ENCODE data around the gene SEBOX. TPM values are rescaled to one million over a fixed set of nuclear protein-coding genes. Genes with fewer than 3 reads are reported as not detected.

Gene SEBOX
- total and polyA plus RNA-seq, 4 donors = not detected

DNA sequence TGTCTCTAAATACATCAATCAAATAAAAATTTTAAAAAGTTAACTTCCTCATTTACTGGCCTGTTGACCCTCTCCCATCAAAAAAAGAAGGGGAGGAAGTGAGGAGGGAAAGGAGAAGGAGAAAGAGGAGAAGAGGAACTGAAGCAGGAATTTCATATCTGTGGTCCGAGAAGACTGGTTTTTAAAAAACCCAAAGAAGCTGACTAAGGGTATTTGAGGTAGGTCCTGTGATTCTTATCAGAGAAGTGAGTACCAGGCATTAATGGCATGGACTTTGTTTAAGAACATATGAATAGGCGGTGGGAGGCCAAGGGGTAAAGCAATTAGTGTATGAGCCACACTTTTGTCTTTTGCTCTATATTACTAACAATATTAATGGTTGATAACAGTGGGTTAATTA, 39.0 kb upstream of the SEBOX start:
- ATAC-seq (ENCODE audit: insufficient read depth, low FRiP score) (no peak), DNase-seq (no peak)
- Histone ChIP-seq H3K9me3 (ENCODE audit: control insufficient read depth in 4 of 4, insufficient read depth in 3 of 4, low read length in 3 of 4) (peaks cover 0 to 2% (median 0%) of the 10 kb centered on the region in 4 donors), H3K9ac (ENCODE audit: insufficient read depth in 1 of 2, low read length in 2 of 2) (no peak overlapping the region), H3K4me3 (no peak overlapping the region), H3K27ac (ENCODE audit: low read depth in 1 of 2, low read length in 1 of 2) (no peak overlapping the region), H3K36me3 (ENCODE audit: control insufficient read depth in 4 of 4, insufficient read depth in 4 of 4, low read length in 4 of 4) (peaks cover 0 to 6% (median 3%) of the 10 kb centered on the region in 4 donors), H3K27me3 (ENCODE audit: control insufficient read depth in 3 of 3, insufficient read depth in 3 of 3, low read length in 2 of 3) (no peaks in the 10 kb centered on the region), H3K4me1 (ENCODE audit: control insufficient read depth in 5 of 5, insufficient read depth in 5 of 5, low read length in 5 of 5) (peaks cover 0 to 8% (median 3%) of the 10 kb centered on the region in 5 donors)
- TF ChIP-seq, protein P1, sequence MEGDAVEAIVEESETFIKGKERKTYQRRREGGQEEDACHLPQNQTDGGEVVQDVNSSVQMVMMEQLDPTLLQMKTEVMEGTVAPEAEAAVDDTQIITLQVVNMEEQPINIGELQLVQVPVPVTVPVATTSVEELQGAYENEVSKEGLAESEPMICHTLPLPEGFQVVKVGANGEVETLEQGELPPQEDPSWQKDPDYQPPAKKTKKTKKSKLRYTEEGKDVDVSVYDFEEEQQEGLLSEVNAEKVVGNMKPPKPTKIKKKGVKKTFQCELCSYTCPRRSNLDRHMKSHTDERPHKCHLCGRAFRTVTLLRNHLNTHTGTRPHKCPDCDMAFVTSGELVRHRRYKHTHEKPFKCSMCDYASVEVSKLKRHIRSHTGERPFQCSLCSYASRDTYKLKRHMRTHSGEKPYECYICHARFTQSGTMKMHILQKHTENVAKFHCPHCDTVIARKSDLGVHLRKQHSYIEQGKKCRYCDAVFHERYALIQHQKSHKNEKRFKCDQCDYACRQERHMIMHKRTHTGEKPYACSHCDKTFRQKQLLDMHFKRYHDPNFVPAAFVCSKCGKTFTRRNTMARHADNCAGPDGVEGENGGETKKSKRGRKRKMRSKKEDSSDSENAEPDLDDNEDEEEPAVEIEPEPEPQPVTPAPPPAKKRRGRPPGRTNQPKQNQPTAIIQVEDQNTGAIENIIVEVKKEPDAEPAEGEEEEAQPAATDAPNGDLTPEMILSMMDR (IDR thresholded peaks at IDR 0.05; ENCODE audit: control extremely low read depth, extremely low read depth) = no peak
- WGBS, 2 donors = 41 to 71% methylated on average over 2 of the region's 2 CpGs

- no peak overlapping the region for H3K4me3 ChIP-seq
- no peak overlapping the region for H3K27ac ChIP-seq (ENCODE audit: low read depth in 1 of 2, low read length in 1 of 2)
- DNase-seq = no peak
- TF ChIP-seq, protein P1 (IDR thresholded peaks at IDR 0.05; ENCODE audit: control extremely low read depth, extremely low read depth) = no peak
- ATAC-seq (ENCODE audit: insufficient read depth, low FRiP score) = no peak
- no peaks in the 10 kb centered on the region for H3K27me3 ChIP-seq (ENCODE audit: control insufficient read depth in 3 of 3, insufficient read depth in 3 of 3, low read length in 2 of 3)
- H3K9me3 ChIP-seq (ENCODE audit: control insufficient read depth in 4 of 4, insufficient read depth in 3 of 4, low read length in 3 of 4) = no peaks in the 10 kb centered on the region
- no peak overlapping the region for H3K9ac ChIP-seq (ENCODE audit: insufficient read depth in 1 of 2, low read length in 2 of 2)
- H3K4me1 ChIP-seq (ENCODE audit: control insufficient read depth in 5 of 5, insufficient read depth in 5 of 5, low read length in 5 of 5) = peaks cover 0 to 8% (median 3%) of the 10 kb centered on the region in 5 donors
- H3K36me3 ChIP-seq (ENCODE audit: control insufficient read depth in 4 of 4, insufficient read depth in 4 of 4, low read length in 4 of 4) = peaks cover 0 to 8% (median 6%) of the 10 kb centered on the region in 4 donors
- WGBS, 2 donors = 89 to 93% methylated on average over 6 of the region's 6 CpGs
Observed at GRCh38 chr17:28402844-28403243, 37.8 kb upstream of the SEBOX start.

DNA sequence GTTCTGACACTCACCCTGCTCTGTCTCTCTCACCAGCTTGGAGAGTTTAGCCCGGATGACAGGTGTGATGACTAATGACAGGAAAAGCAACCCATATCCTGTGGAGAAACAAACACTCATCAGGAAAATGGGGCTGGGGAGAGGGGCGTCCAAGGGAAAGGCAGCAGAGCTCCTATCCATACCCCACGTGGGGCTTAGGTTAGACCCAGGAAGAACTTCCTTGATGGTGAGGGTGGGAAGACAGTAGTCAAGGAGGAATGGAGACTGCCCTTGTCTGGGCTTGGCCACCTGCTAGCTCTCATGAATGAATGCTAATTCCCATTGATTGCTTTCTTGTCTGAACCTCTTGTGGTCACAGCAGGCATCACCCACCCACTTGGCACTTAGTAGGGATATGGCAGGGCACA, 37.2 kb upstream of the SEBOX start:
- peaks cover 0 to 8% (median 3%) of the 10 kb centered on the region in 5 donors for H3K4me1 ChIP-seq (ENCODE audit: control insufficient read depth in 5 of 5, insufficient read depth in 5 of 5, low read length in 5 of 5)
- TF ChIP-seq, protein P1 (IDR thresholded peaks at IDR 0.05; ENCODE audit: control extremely low read depth, extremely low read depth) = no peak
- 29% methylated on average over 3 of the region's 3 CpGs for WGBS, 2 donors
- H3K36me3 ChIP-seq (ENCODE audit: control insufficient read depth in 4 of 4, insufficient read depth in 4 of 4, low read length in 4 of 4) = peaks cover 0 to 11% (median 6%) of the 10 kb centered on the region in 4 donors
- H3K27ac ChIP-seq (ENCODE audit: low read depth in 1 of 2, low read length in 1 of 2) = no peak overlapping the region
- ATAC-seq (ENCODE audit: insufficient read depth, low FRiP score) (no peak), DNase-seq (no peak)
- H3K4me3 ChIP-seq = no peak overlapping the region
- no peaks in the 10 kb centered on the region for H3K9me3 ChIP-seq (ENCODE audit: control insufficient read depth in 4 of 4, insufficient read depth in 3 of 4, low read length in 3 of 4)
- no peaks in the 10 kb centered on the region for H3K27me3 ChIP-seq (ENCODE audit: control insufficient read depth in 3 of 3, insufficient read depth in 3 of 3, low read length in 2 of 3)
- H3K9ac ChIP-seq (ENCODE audit: insufficient read depth in 1 of 2, low read length in 2 of 2) = no peak overlapping the region

GRCh38 chr17:28399808-28400207, 34.8 kb upstream of the SEBOX start:
- TF ChIP-seq, protein P1 (IDR thresholded peaks at IDR 0.05; ENCODE audit: control extremely low read depth, extremely low read depth) = no peak
- H3K9ac ChIP-seq (ENCODE audit: insufficient read depth in 1 of 2, low read length in 2 of 2) = no peak overlapping the region
- H3K36me3 ChIP-seq (ENCODE audit: control insufficient read depth in 4 of 4, insufficient read depth in 4 of 4, low read length in 4 of 4) = peaks cover 0 to 24% (median 6%) of the 10 kb centered on the region in 4 donors

More at GRCh38 chr17:28399808-28400207, 34.8 kb upstream of the SEBOX start:
- no peak for DNase-seq
- H3K27ac ChIP-seq (ENCODE audit: low read depth in 1 of 2, low read length in 1 of 2) = no peak overlapping the region
- peaks cover 0 to 3% (median 0%) of the 10 kb centered on the region in 5 donors for H3K4me1 ChIP-seq (ENCODE audit: control insufficient read depth in 5 of 5, insufficient read depth in 5 of 5, low read length in 5 of 5)
- WGBS, 2 donors = 92 to 96% methylated on average over 4 of the region's 4 CpGs
- no peaks in the 10 kb centered on the region for H3K27me3 ChIP-seq (ENCODE audit: control insufficient read depth in 3 of 3, insufficient read depth in 3 of 3, low read length in 2 of 3)
- H3K9me3 ChIP-seq (ENCODE audit: control insufficient read depth in 4 of 4, insufficient read depth in 3 of 4, low read length in 3 of 4) = no peaks in the 10 kb centered on the region
- ATAC-seq (ENCODE audit: insufficient read depth, low FRiP score) = no peak
- no peak overlapping the region for H3K4me3 ChIP-seq

Measured in lung (tissue), 12 donors.